Measurements from ENCODE around the gene TAGAP.

TAGAP gene

GRCh38 chr6:159044899-159045727 lies at the start of gene TAGAP:
TSS of gene TAGAP (minus strand) at chr6:159044991. CDS start at chr6:159044146, 845 bp downstream.
- peak; percentile 86 for DNase-seq

- no peak for DNase-seq
Observed at GRCh38 chr6:159093609-159094443, 49.0 kb upstream of the TAGAP start.

- DNase-seq: no peak
Observed at GRCh38 chr6:159092631-159093030, 47.8 kb upstream of the TAGAP start.

- DNase-seq: no peak
Observed at GRCh38 chr6:159090530-159091480, 46.0 kb upstream of the TAGAP start.

- DNase-seq: no peak
Observed at GRCh38 chr6:159089909-159090308, 45.1 kb upstream of the TAGAP start.

- DNase-seq: no peak
Observed at GRCh38 chr6:159089443-159089842, 44.7 kb upstream of the TAGAP start.

GRCh38 chr6:159086033-159086618 lies 41.3 kb upstream of the TAGAP start:
- peak; percentile 42 for DNase-seq

- no peak for DNase-seq
Observed at GRCh38 chr6:159085396-159085895, 40.7 kb upstream of the TAGAP start.

GRCh38 chr6:159084493-159085091 lies 39.8 kb upstream of the TAGAP start:
- DNase-seq: no peak

- DNase-seq: no peak
Observed at GRCh38 chr6:159083146-159083545, 38.4 kb upstream of the TAGAP start.

GRCh38 chr6:159082039-159082815 lies 37.4 kb upstream of the TAGAP start:
- no peak for DNase-seq

GRCh38 chr6:159080217-159080976 lies 35.6 kb upstream of the TAGAP start:
- DNase-seq: no peak

GRCh38 chr6:159079367-159079766 lies 34.6 kb upstream of the TAGAP start:
- DNase-seq: no peak

- DNase-seq: no peak
Observed at GRCh38 chr6:159077123-159077522, 32.3 kb upstream of the TAGAP start.

GRCh38 chr6:159075506-159076228 lies 30.9 kb upstream of the TAGAP start:
- DNase-seq: no peak

- no peak for DNase-seq
Observed at GRCh38 chr6:159074876-159075275, 30.1 kb upstream of the TAGAP start.

- no peak for DNase-seq
Observed at GRCh38 chr6:159074120-159074684, 29.4 kb upstream of the TAGAP start.

- no peak for DNase-seq
Observed at GRCh38 chr6:159071843-159072769, 27.3 kb upstream of the TAGAP start.

Measured in GDM1 (cell line).